Measurements from ENCODE around the gene TNKS1BP1. TPM values are rescaled to one million over a fixed set of nuclear protein-coding genes. Genes with fewer than 3 reads are reported as not detected.

The TNKS1BP1 gene
- total and polyA plus RNA-seq, 9 of the 15 experiments (the other 6 are each of a cell fraction or from before 2014, with no cell fraction given): 1.1 to 47.2 (median 10.9) TPM

DNA sequence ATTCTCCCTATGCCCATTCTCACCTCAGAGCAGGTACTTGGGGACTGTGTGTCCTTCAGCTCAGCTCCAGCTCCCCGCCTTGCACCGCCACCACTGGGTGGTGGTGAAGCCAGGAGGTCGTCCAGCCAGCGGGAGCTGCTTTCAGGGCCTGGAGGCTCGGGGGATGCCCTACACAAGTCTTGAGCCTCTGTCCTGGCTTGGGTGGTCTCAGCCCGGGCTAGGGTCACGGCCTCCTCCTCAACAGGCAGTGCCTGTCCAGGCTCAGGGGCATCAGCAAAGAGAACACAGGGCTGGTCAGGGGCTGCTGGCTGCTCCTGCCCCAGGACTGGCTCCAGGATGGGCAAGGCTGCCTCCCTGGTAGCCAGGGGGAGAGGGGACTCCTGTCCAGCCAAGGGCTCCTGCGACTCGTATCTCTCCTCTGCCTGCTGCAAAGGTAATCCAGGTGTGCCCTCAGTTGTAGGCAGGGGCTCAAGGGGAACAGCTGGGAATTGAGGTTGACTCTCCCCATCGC, 12.2 kb downstream of the TNKS1BP1 start (continued):
- TF ChIP-seq, protein P1, sequence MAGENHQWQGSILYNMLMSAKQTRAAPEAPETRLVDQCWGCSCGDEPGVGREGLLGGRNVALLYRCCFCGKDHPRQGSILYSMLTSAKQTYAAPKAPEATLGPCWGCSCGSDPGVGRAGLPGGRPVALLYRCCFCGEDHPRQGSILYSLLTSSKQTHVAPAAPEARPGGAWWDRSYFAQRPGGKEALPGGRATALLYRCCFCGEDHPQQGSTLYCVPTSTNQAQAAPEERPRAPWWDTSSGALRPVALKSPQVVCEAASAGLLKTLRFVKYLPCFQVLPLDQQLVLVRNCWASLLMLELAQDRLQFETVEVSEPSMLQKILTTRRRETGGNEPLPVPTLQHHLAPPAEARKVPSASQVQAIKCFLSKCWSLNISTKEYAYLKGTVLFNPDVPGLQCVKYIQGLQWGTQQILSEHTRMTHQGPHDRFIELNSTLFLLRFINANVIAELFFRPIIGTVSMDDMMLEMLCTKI (IDR thresholded peaks at IDR 0.05; ENCODE audit: partially characterized antibody): no peak
- no peak for TF ChIP-seq PYGO2 (tag; IDR thresholded peaks at IDR 0.05)

GRCh38 chr11:57311109-57311936, 13.4 kb downstream of the TNKS1BP1 start:
- peaks cover 21% of the 10 kb centered on the region for H4K20me1 ChIP-seq (replicated peaks; ENCODE audit: control insufficient read depth, insufficient read depth, low read length)
- H3K4me3 ChIP-seq: peak overlapping the region; percentile 37
- 8% methylated on average over 23 of the region's 31 CpGs for WGBS (ENCODE audit: insufficient coverage, low coverage, missing lambda C conversion rate)
- intact Hi-C loops (cut with micrococcal nuclease) (loop anchor here (1.0 kb wide), 1 partner anchor 11 kb away; no protein-coding TSS in a partner anchor), in situ Hi-C loops (cut with MboI) (no loop called here)
- no TSS peak for BruUV-seq (replicated peaks)
- H3K9ac ChIP-seq (ENCODE audit: insufficient read depth in 1 of 2, low read depth in 2 of 2, low read length in 2 of 2): peak overlapping the region; percentile 45 to 70
- H3K4me2 ChIP-seq (ENCODE audit: insufficient read depth, low read length): peak overlapping the region; percentile 51
- ATAC-seq (peak; percentile 96), FAIRE-seq (peak; percentile 89), DNase-seq (ENCODE audit: extremely low read depth in 1 of 4, low spot score in 3 of 4) (peak; percentile 93 to 96 (median 95))
- peak overlapping the region; percentile 51 for H3K27ac ChIP-seq (ENCODE audit: extremely low read depth, low read depth, low read length)
- peaks cover 22 to 49% of the 10 kb centered on the region in 2 experiments for H3K4me1 ChIP-seq (replicated peaks in 1 of 2; ENCODE audit: control insufficient read depth in 2 of 2, insufficient read depth in 2 of 2, low read length in 2 of 2)
- peaks cover 7% of the 10 kb centered on the region for H3K9me1 ChIP-seq (ENCODE audit: control insufficient read depth, insufficient read depth, low read length)
- H3K36me3 ChIP-seq (ENCODE audit: control insufficient read depth, insufficient read depth, low read length): peaks cover 73% of the 10 kb centered on the region
- no peaks in the 10 kb centered on the region for H3K9me3 ChIP-seq (replicated peaks; ENCODE audit: control insufficient read depth, insufficient read depth, low read depth, low read length)
- peaks cover 4% of the 10 kb centered on the region; the same call in 2 of the 3 replicates for H3K79me2 ChIP-seq (ENCODE audit: control insufficient read depth, insufficient read depth, low read length)
- 0 out of 2 replicates have a peak overlapping the region, but pooled peaks have one; percentile 10 for H2AFZ ChIP-seq (ENCODE audit: low read depth, low read length)
- no peaks in the 10 kb centered on the region for H3K27me3 ChIP-seq (ENCODE audit: control insufficient read depth in 2 of 2, insufficient read depth in 2 of 2, low read length in 2 of 2)
- ChIA-PET CTCF (ENCODE audit: low intra/inter-chr PET ratio) (no interaction called here), POLR2A (interaction anchor here (0.5 to 5.0 kb wide), 15 partner anchors 8 to 839 kb away, joined by 3 to 68 read pairs (median 3); partner anchors contain the start of genes P2RX3, TIMM10 and TNKS1BP1)
- TF ChIP-seq XRCC4 (IDR thresholded peaks at IDR 0.05; ENCODE audit: extremely low read depth, insufficient read depth, insufficient read length) (no peak), ARID3A (IDR thresholded peaks at IDR 0.05; ENCODE audit: borderline replicate concordance, low read depth, low read length) (no peak), ETV6 (IDR thresholded peaks at IDR 0.05; ENCODE audit: borderline replicate concordance in 1 of 2, low read depth in 2 of 2, low read length in 1 of 2) (no peak), ETV6 (CRISPR knock-in tag; IDR thresholded peaks at IDR 0.05; ENCODE audit: borderline replicate concordance) (no peak), YY1 (IDR thresholded peaks at IDR 0.05; ENCODE audit: borderline replicate concordance in 1 of 3, control insufficient read depth in 1 of 3, extremely low read depth in 1 of 3, insufficient read depth in 3 of 3, insufficient read length in 1 of 3, insufficient replicate concordance in 2 of 3, low read depth in 1 of 3, low read length in 2 of 3) (no peak), ZSCAN29 (IDR thresholded peaks at IDR 0.05) (no peak), HDAC6 (IDR thresholded peaks at IDR 0.05; ENCODE audit: low read depth, low read length) (no peak), MNT (conservative IDR thresholded peaks at IDR 0.05) (0 out of 4 replicates have a peak, but pooled peaks of 1 of the 2 experiments have one; percentile 7), CBX1 (IDR thresholded peaks at IDR 0.05; ENCODE audit: low read depth) (0 out of 2 replicates have a peak, but pooled peaks have one; percentile 20)

Data from K562 (cell line).